NCI-H2171 treated with DMSO at 0.1 percent for 48 hours (cell line): ENCODE results near the gene OSBPL10.
"Not testable (repeated sequence)": the region's sequence is repeated elsewhere in the genome, so short reads cannot be mapped to it uniquely, and the experiment has no call there.

Source experiments
- DNase-seq: peaks from one replicate; lab custom pipeline; 2025; lab: John Stamatoyannopoulos, UW

The OSBPL10 gene

GRCh38 chr3:31981206-31982181 is at the start of gene OSBPL10, which contains the start of gene ZNF860:
Gene OSBPL10 (minus strand): TSS chr3:31981262. CDS start chr3:31981179, 83 bp downstream.
Gene ZNF860 (plus strand): TSS chr3:31981750. CDS start chr3:31989080, 7,330 bp downstream.
- DNase-seq, result peak; percentile 71

- DNase-seq, result no peak
Measured at GRCh38 chr3:32026593-32026992, 45.5 kb upstream of the OSBPL10 start.

GRCh38 chr3:32022947-32023346 is 41.9 kb upstream of the OSBPL10 start:
- no peak for DNase-seq

- no peak for DNase-seq
Measured at GRCh38 chr3:32021748-32022147, 40.7 kb upstream of the OSBPL10 start.

GRCh38 chr3:32021155-32021554 is 40.1 kb upstream of the OSBPL10 start:
- no peak for DNase-seq

- DNase-seq, result peak; percentile 28
Measured at GRCh38 chr3:32018757-32019564, 37.9 kb upstream of the OSBPL10 start.

- DNase-seq, result no peak
Measured at GRCh38 chr3:32017286-32017685, 36.2 kb upstream of the OSBPL10 start.

- DNase-seq, result not testable (repeated sequence)
Measured at GRCh38 chr3:32015638-32016037, 34.6 kb upstream of the OSBPL10 start.

GRCh38 chr3:32010699-32011098 is 29.6 kb upstream of the OSBPL10 start:
- DNase-seq, result not testable (repeated sequence)

- no peak for DNase-seq
Measured at GRCh38 chr3:32009957-32010356, 28.9 kb upstream of the OSBPL10 start.

- DNase-seq, result no peak
Measured at GRCh38 chr3:32009101-32009500, 28.0 kb upstream of the OSBPL10 start.

- peak; percentile 86 for DNase-seq
Measured at GRCh38 chr3:32004113-32004765, 23.2 kb upstream of the OSBPL10 start.

- no peak for DNase-seq
Measured at GRCh38 chr3:32003380-32003779, 22.3 kb upstream of the OSBPL10 start.

GRCh38 chr3:32002561-32003368 is 21.7 kb upstream of the OSBPL10 start:
- no peak for DNase-seq

- DNase-seq, result no peak
Measured at GRCh38 chr3:32000877-32001276, 19.8 kb upstream of the OSBPL10 start.

- DNase-seq, result no peak
Measured at GRCh38 chr3:31999907-32000439, 18.9 kb upstream of the OSBPL10 start.

- no peak for DNase-seq
Measured at GRCh38 chr3:31997500-31997899, 16.4 kb upstream of the OSBPL10 start.

- no peak for DNase-seq
Measured at GRCh38 chr3:31996195-31996594, 15.1 kb upstream of the OSBPL10 start.

- DNase-seq, result not testable (repeated sequence)
Measured at GRCh38 chr3:31995026-31995425, 14.0 kb upstream of the OSBPL10 start.

GRCh38 chr3:31993843-31994242 is 12.8 kb upstream of the OSBPL10 start:
- DNase-seq, result no peak

GRCh38 chr3:31992995-31993394 is 11.9 kb upstream of the OSBPL10 start:
- not testable (repeated sequence) for DNase-seq
